Neuronal stem cell (in vitro differentiated cells): ENCODE results near the gene GSTO1.

Experiments
- DNase-seq: peaks from one replicate; pipeline ENCODE4 v3.0.0-alpha.2; 2013; ENCODE audit warnings: low spot score
- H2AFZ ChIP-seq: one replicate; pipeline ENCODE4 v1.6.1; 2013; ENCODE audit warnings: mild to moderate bottlenecking, low read length, inconsistent platforms
- H2AK5ac ChIP-seq: 2 replicates; pipeline ENCODE4 v1.6.1; 2013; ENCODE audit warnings: low read depth, mild to moderate bottlenecking, inconsistent platforms, low read length, moderate library complexity, mixed read lengths
- H2BK120ac ChIP-seq: 2 replicates; pipeline ENCODE4 v1.6.1; 2013; ENCODE audit warnings: low read depth, mild to moderate bottlenecking, inconsistent platforms, low read length, moderate library complexity, mixed read lengths
- H2BK12ac ChIP-seq: one replicate; pipeline ENCODE4 v1.6.1; 2013; ENCODE audit warnings: low read length, inconsistent platforms
- H2BK15ac ChIP-seq: 2 replicates; pipeline ENCODE4 v1.6.1; 2013; ENCODE audit warnings: mild to moderate bottlenecking, low read length, inconsistent platforms, mixed read lengths
- H2BK5ac ChIP-seq: one replicate; pipeline ENCODE4 v1.6.1; 2013; ENCODE audit warnings: inconsistent platforms, mild to moderate bottlenecking, low read length, moderate library complexity
- H3K14ac ChIP-seq: one replicate; pipeline ENCODE4 v1.6.1; 2013; ENCODE audit warnings: low read length, inconsistent platforms
- H3K18ac ChIP-seq: 2 replicates; pipeline ENCODE4 v1.6.1; 2013; ENCODE audit warnings: low read length, inconsistent platforms
- H3K23ac ChIP-seq: 2 replicates; pipeline ENCODE4 v1.6.1; 2013; ENCODE audit warnings: low read depth, mild to moderate bottlenecking, mixed read lengths, low read length, inconsistent platforms; ENCODE audit not compliant: poor library complexity
- H3K27ac ChIP-seq: replicated peaks from 3 replicates; pipeline ENCODE4 v1.5.1; 2013; ENCODE audit warnings: low read length, inconsistent platforms
- H3K27me3 ChIP-seq, 3 experiments: 2 replicates each; pipeline ENCODE4 v1.6.1; 2013; ENCODE audit warnings: low read length in 3 of 3, mild to moderate bottlenecking in 2 of 3, inconsistent platforms in 1 of 3, low read depth in 1 of 3, mixed read lengths in 1 of 3, moderate library complexity in 1 of 3; ENCODE audit not compliant: control insufficient read depth in 3 of 3, insufficient read depth in 3 of 3
- H3K36me3 ChIP-seq, 2 donors: replicated peaks in 1 of 2; 2 replicates each; pipeline ENCODE4 v1.6.1; 2013; ENCODE audit warnings: low read length in 2 of 2; ENCODE audit not compliant: control insufficient read depth in 2 of 2, insufficient read depth in 2 of 2
- H3K4ac ChIP-seq: 2 replicates; pipeline ENCODE4 v1.6.1; 2013; ENCODE audit warnings: inconsistent platforms, mild to moderate bottlenecking, low read length, moderate library complexity
- H3K4me1 ChIP-seq, 2 donors: 1 replicate in 1 of 2; 2 replicates in 1 of 2; pipeline ENCODE4 v1.6.1; 2013; ENCODE audit warnings: low read length in 2 of 2, low read depth in 1 of 2; ENCODE audit not compliant: control insufficient read depth in 2 of 2, insufficient read depth in 1 of 2
- H3K4me2 ChIP-seq: one replicate; pipeline ENCODE4 v1.6.1; 2013; ENCODE audit warnings: mild to moderate bottlenecking, low read length, inconsistent platforms; ENCODE audit not compliant: insufficient read depth, poor library complexity, severe bottlenecking
- H3K4me3 ChIP-seq, 2 donors: 2 replicates each; pipeline ENCODE4 v1.5.1; 2013; ENCODE audit warnings: low read length in 2 of 2, mild to moderate bottlenecking in 2 of 2, inconsistent platforms in 1 of 2, moderate library complexity in 1 of 2
- H3K79me1 ChIP-seq: one replicate; pipeline ENCODE4 v1.6.1; 2013; ENCODE audit warnings: low read depth, mild to moderate bottlenecking, inconsistent platforms, low read length, moderate library complexity
- H3K9ac ChIP-seq: one replicate; pipeline ENCODE4 v1.6.1; 2013; ENCODE audit warnings: mild to moderate bottlenecking, low read depth, low read length, inconsistent platforms; ENCODE audit not compliant: poor library complexity
- H3K9me3 ChIP-seq, 2 donors: replicated peaks in 1 of 2; 2 replicates each; pipeline versions ENCODE3 to v1.6.1; 2013; ENCODE audit warnings: low read length in 2 of 2, mild to moderate bottlenecking in 2 of 2, inconsistent platforms in 1 of 2, low read depth in 1 of 2, mixed read lengths in 1 of 2, moderate library complexity in 1 of 2; ENCODE audit not compliant: control insufficient read depth in 2 of 2, insufficient read depth in 1 of 2
- H4K8ac ChIP-seq: one replicate; pipeline ENCODE4 v1.6.1; 2013; ENCODE audit warnings: low read depth, mild to moderate bottlenecking, inconsistent platforms, low read length, moderate library complexity
- H4K91ac ChIP-seq: one replicate; pipeline ENCODE4 v1.6.1; 2013; ENCODE audit warnings: low read length, low read depth, mild to moderate bottlenecking, inconsistent platforms; ENCODE audit not compliant: poor library complexity
- WGBS, 2 donors: extraction: QIAGEN DNeasy Blood & Tissue Kit; methylation state at CpG; one replicate each; pipeline ENCODE4 v1.1.7; 2013; ENCODE audit warnings: missing lambda C conversion rate in 2 of 2, mixed read lengths in 1 of 2; ENCODE audit not compliant: insufficient read length in 2 of 2, insufficient replicate concordance in 1 of 2; ENCODE audit errors: extremely low coverage in 2 of 2; 5-methylcytosine and 5-hydroxymethylcytosine counted together

GSTO1 gene

GRCh38 chr10:104297697-104298660, 43.3 kb downstream of the GSTO1 start:
- no CpG with 5 or more reads among the region's 17 CpGs for WGBS, 2 donors
- H2AFZ ChIP-seq = no peak overlapping the region

GRCh38 chr10:104299031-104299904, 44.6 kb downstream of the GSTO1 start:
- Histone ChIP-seq H3K4me1 (peaks cover 3 to 14% of the 10 kb centered on the region in 2 donors), H2BK12ac (no peak overlapping the region), H3K23ac (no peak overlapping the region), H4K91ac (no peak overlapping the region), H3K9me3 (peaks cover 0 to 5% of the 10 kb centered on the region in 2 donors), H2AK5ac (no peak overlapping the region), H3K4me2 (no peak overlapping the region), H3K79me1 (no peaks in the 10 kb centered on the region), H3K14ac (no peak overlapping the region), H3K4ac (no peak overlapping the region), H3K9ac (no peak overlapping the region), H2BK120ac (no peak overlapping the region), H2BK15ac (no peak overlapping the region), H4K8ac (no peak overlapping the region), H3K27ac (no peak overlapping the region), H3K18ac (no peak overlapping the region), H3K4me3 (no peak overlapping the region), H3K36me3 (no peaks in the 10 kb centered on the region), H2AFZ (peak overlapping the region; percentile 57), H2BK5ac (no peak overlapping the region), H3K27me3 (no peaks in the 10 kb centered on the region)
- no peak for DNase-seq
- no CpG with 5 or more reads among the region's 13 CpGs for WGBS, 2 donors

More at GRCh38 chr10:104297697-104298660, 43.3 kb downstream of the GSTO1 start:
- H2AK5ac ChIP-seq = no peak overlapping the region
- H3K4me3 ChIP-seq = no peak overlapping the region
- H3K36me3 ChIP-seq = no peaks in the 10 kb centered on the region
- peaks cover 3 to 14% of the 10 kb centered on the region in 2 donors for H3K4me1 ChIP-seq
- H3K9ac ChIP-seq = no peak overlapping the region
- H2BK15ac ChIP-seq = no peak overlapping the region
- no peak overlapping the region for H3K4ac ChIP-seq
- H3K9me3 ChIP-seq = no peaks in the 10 kb centered on the region
- H3K18ac ChIP-seq = no peak overlapping the region
- H3K79me1 ChIP-seq = no peaks in the 10 kb centered on the region
- DNase-seq = peak; percentile 31
- H3K14ac ChIP-seq = no peak overlapping the region
- H4K8ac ChIP-seq = no peak overlapping the region
- no peaks in the 10 kb centered on the region for H3K27me3 ChIP-seq
- no peak overlapping the region for H3K4me2 ChIP-seq
- H3K27ac ChIP-seq = no peak overlapping the region
- H2BK120ac ChIP-seq = no peak overlapping the region
- no peak overlapping the region for H2BK5ac ChIP-seq
- H4K91ac ChIP-seq = no peak overlapping the region
- H2BK12ac ChIP-seq = no peak overlapping the region
- H3K23ac ChIP-seq = no peak overlapping the region

- Histone ChIP-seq H2BK12ac (no peak overlapping the region), H2AK5ac (no peak overlapping the region), H3K4ac (no peak overlapping the region), H3K79me1 (no peaks in the 10 kb centered on the region), H4K8ac (no peak overlapping the region), H2BK15ac (no peak overlapping the region), H3K4me3 (no peak overlapping the region), H4K91ac (no peak overlapping the region), H3K4me2 (no peak overlapping the region), H3K27ac (no peak overlapping the region), H3K14ac (no peak overlapping the region), H3K36me3 (no peaks in the 10 kb centered on the region), H2BK120ac (no peak overlapping the region), H2BK5ac (peak overlapping the region; percentile 63), H2AFZ (no peak overlapping the region), H3K9ac (no peak overlapping the region), H3K23ac (no peak overlapping the region), H3K9me3 (peaks cover 0 to 5% of the 10 kb centered on the region in 2 donors), H3K18ac (no peak overlapping the region), H3K27me3 (no peaks in the 10 kb centered on the region), H3K4me1 (peaks cover 3 to 14% of the 10 kb centered on the region in 2 donors)
- no CpG with 5 or more reads among the region's 12 CpGs for whole genome bisulfite sequencing, 2 donors
- no peak for DNase-seq
Observed at GRCh38 chr10:104300002-104300735, 45.5 kb downstream of the GSTO1 start.
